GM18502 (cell line): Measurements from ENCODE around the gene RPL37.
"Not testable (repeated sequence)": the region's sequence is repeated elsewhere in the genome, so short reads cannot be mapped to it uniquely, and the experiment has no call there.

Experiments
- ATAC-seq: cut with Tn5 transposase; IDR thresholded peaks from one replicate; pipeline ENCODE4 v1.9.1; 2021; ENCODE audit warnings: mild to moderate bottlenecking; ENCODE audit not compliant: unreplicated experiment, poor library complexity

Gene RPL37

DNA sequence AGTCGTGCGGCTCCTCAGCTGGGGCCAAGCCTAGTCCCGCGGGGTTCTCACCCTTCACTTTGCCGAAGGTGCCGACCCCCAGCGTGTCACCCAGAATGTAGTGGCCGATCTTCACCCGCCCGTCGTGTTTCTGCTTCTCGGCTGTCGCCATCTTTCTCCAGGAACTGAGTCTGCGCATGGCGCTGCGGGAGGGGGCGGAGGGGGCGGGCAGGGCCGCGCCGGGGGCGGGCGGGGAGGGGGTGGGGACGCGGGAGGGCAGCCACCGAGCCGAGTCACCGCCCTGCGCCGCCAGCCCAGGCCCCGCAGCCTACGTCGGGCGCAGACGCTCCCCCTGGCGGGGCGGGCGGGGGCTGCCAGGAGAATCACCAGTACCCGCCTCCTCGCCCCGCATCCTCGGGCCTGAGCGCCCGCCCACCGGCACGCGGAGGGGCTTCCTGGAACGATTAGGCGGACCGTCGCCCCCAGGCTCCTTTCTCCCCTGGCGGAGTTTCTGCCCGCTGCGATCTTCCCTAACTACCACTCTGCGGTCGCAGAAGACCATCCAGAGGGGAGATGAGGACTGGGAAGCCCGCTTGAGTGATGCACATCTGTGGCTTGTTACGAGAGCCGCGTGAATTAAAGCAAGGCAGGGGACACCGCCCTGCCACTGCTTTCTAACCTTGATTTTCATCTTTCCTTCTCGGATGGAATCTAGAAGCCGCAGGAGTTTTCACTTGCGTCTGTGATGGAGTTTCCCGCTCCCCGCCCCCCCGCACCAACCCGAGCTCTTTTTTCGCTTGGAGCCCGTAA, 36.8 kb downstream of the RPL37 start, which contains the start of gene PRKAA1:
TSS of gene PRKAA1 (minus strand) at position 363 of the 789 bp plus-strand sequence. CDS start at position 178, 185 bp downstream.
- peak; percentile 97 for ATAC-seq

DNA sequence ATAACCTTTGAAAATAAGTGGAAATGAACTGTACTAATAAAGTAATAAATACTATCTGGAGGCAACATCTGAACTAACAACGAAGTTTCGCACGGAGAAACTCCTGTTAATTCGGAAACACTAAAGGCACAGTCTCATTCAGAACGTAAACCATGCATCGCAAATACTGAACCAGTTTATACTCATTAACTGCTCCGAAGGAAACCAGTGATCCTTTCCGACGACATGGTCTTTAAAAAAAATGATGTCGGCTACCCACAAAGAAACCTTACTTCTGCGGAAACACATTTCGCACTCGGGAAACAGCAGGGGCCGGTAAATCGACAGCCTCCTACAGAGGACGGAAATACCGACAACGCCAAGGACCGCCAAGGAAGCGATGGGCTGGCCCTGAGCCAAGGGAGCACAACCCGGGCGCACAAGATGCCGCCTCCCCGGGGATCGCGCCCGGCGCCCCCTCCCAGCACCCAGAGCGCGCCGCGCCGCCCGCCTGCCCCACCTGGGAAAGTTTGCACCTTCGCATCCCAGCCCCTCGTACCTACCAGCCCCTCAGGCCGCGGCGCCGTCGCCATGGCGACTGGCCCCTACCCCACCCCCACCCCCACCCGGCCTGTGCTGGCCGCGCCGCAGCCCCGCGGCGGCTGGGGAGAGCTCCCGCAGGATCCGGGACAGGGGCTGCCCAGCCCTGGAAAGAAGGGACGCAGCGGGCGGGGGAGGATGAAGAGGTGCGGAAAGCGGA, 37.6 kb downstream of the RPL37 start:
- ATAC-seq = peak; percentile 43

DNA sequence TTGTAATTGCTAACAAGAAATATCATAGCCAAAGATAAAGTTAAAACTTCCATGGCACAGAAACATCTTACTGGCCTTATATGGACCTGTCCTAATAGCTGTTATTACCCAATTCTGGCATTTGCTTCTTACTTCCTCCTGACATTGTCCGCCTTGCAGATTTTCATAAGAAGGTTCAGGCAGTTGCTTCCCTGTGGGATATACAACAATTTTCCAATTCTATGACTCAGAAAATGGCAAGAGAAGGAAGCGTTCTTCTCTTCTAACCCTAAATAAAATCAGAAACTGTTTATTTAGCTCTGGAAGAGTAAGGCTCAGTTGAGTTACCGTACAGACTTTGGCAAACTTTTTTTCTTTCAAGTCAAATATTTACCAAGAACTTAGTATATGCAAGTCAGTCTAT, 38.5 kb downstream of the RPL37 start:
- no peak for ATAC-seq

DNA sequence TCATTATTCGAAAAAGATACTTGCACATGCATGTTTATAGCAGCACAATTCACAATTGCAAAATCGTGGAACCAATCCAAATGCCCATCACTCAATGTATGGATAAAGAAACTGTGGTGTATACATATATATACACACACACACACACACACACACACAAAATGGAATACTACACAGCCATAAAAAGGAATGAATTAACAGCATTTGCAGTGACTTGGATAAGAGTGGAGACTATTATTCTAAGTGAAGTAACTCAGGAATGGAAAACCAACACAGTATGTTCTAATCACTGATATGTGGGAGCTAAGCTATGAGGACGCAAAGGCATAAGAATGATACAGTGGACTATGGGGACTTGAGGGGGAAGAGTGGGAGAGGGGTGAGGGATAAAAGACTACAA, 40.1 kb downstream of the RPL37 start:
- ATAC-seq = not testable (repeated sequence)

DNA sequence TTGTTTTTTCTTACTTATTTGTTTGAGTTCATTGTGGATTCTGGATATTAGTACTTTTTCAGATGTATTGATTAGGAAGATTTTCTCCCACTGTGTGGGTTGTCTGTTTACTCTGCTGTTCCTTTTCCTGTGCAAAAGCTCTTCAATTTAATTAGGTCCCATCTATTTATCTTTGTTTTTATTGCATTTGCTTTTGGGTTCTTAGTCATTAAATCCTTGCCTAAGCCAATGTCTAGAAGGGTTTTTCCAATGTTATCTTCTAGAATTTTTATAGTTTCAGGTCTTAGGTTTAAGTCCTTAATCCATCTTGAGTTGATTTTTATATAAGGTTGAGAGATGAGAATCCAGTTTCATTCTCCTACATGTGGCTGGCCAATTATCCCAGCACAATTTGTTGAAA, 40.7 kb downstream of the RPL37 start:
- ATAC-seq = not testable (repeated sequence)

DNA sequence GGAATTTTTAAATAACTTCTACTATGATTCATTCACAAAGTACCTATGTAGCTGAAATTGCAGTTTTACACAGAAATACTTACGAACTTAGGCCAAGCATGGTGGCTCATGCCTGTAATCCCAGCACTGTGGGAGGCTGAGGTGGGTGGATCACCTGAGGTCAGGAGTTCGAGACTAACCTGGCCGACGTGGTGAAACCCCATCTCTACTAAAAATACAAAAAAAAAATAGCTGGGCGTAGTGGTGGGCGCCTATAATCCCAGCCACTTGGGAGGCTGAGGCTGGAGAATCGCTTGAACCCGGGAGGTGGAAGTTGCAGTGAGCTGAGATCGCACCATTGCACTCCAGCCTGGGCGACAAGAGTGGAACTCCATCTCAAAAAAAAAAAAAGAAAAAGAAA, 42.3 kb downstream of the RPL37 start:
- ATAC-seq = not testable (repeated sequence)

DNA sequence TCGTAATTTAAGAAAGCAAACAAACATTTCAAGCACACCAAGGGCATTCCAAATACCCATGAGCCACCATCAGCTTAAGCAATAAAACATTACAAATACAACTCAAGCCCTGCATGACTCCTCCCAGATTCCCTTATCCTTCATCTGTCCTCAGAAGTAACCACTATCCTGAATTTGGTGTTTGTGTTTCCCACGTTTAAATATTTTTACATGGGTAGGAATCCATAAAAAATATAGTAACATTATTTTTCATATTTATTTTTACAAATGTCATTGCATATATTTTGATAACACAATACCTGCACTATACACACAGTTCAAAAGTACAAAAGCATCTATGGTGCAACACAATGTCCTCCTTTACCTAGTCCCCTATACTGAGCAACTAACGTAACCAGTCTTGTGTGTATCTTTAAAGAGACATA, 43.3 kb downstream of the RPL37 start:
- no peak for ATAC-seq

DNA sequence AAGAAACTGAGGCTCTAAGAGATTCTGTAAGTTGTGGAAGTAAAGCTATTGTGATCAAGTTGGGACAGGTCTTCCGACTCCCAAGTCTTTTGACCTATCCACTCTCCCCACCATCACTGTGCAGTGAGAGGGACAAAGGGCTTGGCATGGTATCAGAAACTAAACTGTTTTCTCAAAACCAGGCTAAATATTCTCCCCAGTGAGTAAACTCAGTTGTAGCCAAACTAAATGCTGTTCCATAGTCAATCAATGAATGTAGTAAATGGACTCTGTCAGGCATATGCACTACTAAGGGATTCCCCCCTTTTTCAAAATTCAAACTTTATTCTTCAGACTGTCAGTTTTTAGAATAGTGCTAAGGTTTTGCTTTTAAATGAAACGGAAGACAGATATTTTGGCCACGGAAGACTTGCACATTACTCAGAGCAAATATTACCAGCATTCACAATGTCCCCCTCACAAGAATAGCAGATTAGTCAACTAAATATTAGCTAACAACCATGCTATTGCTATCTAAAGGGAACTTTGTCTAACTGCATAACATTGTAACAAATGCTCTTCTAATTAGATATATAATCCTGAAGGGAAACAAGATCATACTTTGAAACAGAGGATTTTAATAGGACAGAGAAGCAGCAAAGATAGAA, 44.0 kb downstream of the RPL37 start:
- ATAC-seq = no peak

DNA sequence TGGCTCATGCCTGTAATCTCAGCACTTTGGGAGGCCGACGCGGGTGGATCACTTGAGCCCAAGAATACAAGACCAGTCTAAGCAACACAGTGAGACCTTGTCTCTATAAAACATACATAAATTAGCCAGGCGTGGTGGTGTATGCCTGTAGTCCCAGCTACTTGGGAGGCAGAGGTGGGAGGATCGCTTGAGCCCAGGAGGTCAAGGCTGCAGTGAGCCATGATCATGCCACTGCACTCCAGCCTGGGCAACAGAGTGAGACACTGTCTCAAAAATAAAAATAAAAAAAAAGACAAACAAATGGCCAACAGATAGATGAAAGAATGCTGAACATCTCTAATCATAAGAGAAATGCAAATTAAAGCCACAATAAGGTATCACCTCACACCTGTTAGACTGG, 46.1 kb downstream of the RPL37 start:
- not testable (repeated sequence) for ATAC-seq

DNA sequence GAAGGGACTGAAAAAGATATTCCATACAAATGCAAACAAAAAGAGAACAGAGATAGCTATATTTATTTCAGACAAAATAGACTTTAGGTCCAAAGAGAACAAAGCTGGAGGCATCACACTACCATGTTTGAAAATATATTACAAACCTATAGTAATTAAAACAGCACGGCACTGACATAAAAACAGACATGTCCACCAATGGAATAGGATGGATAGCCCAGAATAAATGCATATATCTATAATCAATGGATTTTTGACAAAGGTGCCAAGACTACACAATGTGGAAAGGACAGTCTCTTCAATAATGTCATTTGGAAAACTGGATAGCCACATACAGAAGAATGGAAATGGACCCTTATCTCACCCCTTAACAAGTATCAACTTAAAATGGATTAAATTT, 47.0 kb downstream of the RPL37 start:
- no peak for ATAC-seq

DNA sequence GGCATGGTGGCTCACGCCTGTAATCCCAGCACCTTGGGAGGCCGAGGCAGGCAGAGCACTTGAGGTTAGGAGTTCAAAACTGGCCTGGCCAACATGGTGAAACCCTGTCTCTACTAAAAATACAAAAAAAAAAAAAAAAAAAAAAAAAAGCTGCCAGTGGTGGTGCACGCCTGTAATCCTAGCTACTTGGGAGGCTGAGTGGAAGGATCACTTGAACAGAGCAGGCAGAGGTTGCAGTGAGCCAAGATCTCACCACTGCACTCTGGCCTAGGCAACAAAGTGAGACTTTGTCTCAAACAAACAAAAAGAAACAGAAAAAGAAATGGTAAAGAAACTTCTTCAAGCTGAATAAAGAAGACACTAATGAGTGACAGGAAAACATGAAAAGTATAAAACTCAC, 48.4 kb downstream of the RPL37 start:
- ATAC-seq = not testable (repeated sequence)

DNA sequence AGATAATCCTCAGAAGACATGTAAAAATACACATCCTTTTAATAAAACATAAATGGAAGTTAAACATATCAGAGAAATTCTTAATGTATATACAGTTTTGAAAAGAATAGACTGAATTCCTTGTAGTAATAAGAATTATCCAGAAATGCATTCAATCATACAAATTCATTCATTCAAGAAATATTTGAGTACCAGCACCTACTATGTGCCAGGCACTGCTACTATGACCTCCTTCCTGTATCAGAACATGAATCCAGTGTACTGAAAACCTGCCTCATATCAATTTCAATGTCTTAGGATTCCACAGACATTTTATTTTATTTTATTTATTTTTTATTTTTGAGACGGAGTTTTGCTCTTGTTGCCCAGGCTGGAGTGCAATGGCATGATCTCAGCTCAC, 50.1 kb downstream of the RPL37 start:
- no peak for ATAC-seq

DNA sequence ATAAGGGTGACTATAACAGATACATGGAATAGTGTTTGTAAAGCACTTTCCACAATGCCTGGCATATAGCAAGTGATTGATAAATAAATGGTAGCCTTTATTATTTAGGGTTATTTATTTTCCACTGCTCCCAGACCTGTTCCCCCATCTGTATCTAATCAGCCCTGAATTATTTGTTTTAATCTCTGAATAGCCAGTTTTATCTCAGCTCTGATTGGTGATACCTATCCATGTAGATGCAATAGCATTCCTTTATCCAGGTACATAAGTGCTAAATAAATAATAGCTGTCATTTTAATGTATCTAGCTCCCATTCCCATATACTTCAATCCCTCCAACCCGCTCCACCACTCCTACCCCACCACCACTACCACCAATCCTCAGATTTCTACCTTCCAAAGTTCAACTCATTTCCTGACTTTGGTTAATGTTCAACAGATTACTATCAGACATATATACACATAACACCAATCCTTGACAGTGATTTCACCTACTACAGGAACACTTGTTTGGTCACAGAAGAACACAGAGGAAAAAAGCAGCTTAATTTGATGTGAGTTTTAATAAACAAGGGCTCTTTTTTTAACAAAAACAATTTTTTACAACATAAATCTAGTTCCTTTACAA, 50.9 kb downstream of the RPL37 start:
- no peak for ATAC-seq

DNA sequence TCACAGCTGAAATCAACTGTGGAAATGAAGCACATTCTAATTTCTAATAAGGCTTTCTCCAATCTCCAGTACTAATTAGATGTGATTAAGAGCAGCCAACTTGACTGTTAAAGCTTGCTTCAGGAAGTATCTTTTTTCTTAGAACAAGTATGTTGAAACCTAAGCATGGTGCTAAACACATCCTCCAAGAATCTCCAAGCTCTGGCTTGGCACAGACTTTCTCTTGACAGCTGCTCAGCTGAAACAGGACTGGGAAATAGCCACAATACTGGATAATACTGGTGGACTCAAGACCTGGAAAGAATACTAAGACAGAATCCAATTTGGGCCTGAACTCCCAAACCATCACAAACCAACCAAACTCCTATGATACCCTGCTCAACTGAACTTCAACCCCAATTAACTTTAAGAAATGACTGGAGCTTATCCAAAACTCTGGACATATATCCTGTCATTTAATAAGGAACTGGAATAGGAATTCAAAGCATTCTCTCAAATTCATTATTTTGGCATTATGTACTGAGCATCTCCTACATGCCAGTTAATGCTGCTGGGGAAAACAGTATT, 53.1 kb downstream of the RPL37 start:
- no peak for ATAC-seq

DNA sequence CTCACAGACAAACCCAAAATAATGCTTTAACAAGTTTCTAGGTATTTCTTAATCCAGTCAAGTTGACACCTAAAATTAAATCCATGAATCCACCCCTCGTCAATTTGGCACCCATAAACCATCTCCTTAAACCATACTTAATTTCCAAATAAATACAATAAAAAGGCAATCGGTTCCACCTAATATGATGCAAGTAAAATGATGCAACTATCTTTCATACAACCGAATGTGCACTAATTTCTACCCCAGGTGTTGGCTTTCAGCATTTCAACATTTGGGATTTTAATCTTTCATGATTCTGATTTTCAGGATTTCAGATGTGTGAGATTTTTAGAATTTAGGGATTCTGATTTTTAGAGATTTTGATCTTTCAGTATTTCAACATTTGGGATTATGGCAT, 54.2 kb downstream of the RPL37 start:
- no peak for ATAC-seq

DNA sequence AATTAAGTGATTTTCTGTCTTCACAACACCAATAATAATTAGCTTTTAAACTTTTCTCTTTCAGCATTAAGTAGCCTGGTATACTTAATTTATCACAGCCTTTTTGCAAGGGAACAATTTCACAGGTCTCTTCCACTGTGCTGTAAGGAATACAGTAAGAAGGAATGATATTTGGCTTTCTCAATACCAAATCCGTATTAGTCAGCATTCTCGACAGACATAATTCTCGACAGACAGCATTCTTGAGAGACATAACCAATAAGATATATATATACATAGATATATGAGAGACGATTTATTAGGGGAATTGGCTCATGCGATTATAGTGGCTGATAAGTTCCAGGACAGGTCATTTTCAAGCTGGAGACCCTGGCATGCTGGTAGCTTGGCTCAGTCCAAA, 54.8 kb downstream of the RPL37 start:
- no peak for ATAC-seq

DNA sequence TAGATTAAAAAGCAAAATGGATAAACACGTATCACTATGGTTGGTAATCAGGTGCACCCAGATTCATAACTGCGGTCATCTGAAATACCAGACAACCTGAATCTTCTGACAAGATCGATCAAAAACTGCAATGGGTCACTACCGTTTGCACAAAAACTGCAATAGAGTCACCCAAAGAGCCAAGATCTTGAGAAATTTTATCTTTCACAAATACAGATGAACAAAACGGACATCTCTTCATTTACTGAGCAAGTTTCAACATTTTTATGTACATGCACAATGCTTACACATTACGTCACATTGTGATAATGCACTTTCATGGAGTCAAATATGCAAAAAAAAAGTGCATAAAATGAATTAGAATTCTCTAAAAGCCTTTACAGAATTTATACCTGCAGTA, 55.5 kb downstream of the RPL37 start:
- no peak for ATAC-seq

DNA sequence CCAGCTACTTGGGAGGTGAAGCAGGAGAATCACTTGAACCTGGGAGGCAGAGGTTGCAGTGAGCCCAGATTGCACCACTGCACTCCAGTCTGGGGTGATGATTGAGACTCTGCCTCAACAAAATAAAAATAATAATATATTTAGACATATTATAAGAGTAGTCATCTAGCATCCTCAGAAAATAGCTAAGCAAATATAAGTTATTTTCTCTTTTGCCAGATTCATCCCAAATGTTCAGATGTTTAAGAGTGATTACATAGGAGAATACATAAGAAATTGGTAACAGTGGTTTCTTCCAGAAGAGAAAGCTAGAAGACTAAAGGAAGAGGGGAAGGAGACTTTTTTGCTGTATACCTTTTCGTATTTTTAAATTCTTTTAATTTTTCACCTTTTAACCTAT, 56.9 kb downstream of the RPL37 start:
- no peak for ATAC-seq

DNA sequence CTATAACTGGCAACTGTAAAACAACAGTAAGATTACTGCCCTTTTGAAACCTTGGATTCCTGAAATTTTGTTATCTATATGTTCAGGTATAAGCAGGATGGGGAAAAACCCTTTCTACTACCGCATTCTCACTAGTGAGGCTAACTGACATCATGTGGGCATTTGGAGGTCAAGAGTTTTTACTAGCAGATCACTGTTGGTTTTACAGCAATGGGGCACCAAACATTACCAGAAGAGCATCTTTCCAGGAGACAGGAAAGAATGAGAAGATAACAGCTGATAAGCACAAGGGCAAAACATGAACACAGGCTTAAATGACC, 58.4 kb downstream of the RPL37 start:
- no peak for ATAC-seq

DNA sequence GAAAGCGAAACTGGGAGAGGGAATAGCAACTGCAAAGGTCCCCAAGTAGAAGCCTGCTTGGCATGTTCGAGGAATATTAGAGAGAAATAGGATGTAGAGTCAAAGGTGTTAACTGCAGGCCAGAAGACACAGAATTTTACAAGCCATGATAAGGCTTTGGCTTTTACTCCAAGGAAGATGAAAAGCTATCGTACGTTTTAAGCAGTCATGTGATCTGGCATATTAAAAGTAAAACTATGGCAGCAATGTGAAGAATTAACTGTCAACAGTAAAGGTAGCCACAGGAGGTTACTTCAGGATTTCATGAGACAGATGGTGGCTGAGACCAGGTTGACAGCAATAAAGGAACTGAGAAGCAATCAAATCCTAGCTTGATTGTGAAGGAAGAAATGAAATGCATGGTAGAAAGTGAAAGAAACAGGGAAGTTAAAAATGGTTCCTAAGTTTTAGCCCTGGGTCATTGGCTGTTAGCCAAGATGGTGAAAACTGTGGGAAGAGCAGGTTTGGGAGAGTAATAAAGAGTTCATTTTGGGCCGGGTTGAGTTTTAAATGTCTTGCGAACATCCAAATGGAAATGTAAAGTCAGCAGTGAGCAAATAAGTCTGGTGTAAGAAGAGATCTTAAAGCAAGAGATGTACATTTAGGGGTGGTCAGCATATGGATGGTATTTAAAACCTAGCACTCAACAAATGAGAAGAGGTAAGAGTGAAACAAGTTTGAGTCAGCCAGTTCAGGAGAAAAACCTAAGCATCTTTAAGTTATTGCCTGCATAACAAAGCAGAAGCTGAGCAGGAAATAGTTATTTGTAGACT, 59.0 kb downstream of the RPL37 start:
- no peak for ATAC-seq
